Trophoblast cell (in vitro differentiated cells and primary cell): ENCODE results near the gene DKK2.

Experiments used
- DNase-seq, 2 donors: peaks; one replicate each; pipeline ENCODE4 v3.0.0-alpha.2; 2016
- H2AFZ ChIP-seq: 2 replicates; pipeline ENCODE4 v1.6.1; 2013; ENCODE audit warnings: low read length, moderate library complexity, mild to moderate bottlenecking; ENCODE audit not compliant: insufficient read depth, poor library complexity
- H2AK5ac ChIP-seq: 2 replicates; pipeline ENCODE4 v1.6.1; 2013; ENCODE audit warnings: mild to moderate bottlenecking, low read length
- H2BK120ac ChIP-seq: 2 replicates; pipeline ENCODE4 v1.6.1; 2013; ENCODE audit warnings: low read length, mild to moderate bottlenecking, moderate library complexity; ENCODE audit not compliant: insufficient read depth, poor library complexity
- H2BK12ac ChIP-seq: 2 replicates; pipeline ENCODE4 v1.6.1; 2013; ENCODE audit warnings: mild to moderate bottlenecking, low read length, moderate library complexity
- H2BK5ac ChIP-seq: 2 replicates; pipeline ENCODE4 v1.6.1; 2013; ENCODE audit warnings: low read length, low read depth, moderate library complexity, mild to moderate bottlenecking; ENCODE audit not compliant: poor library complexity
- H3K14ac ChIP-seq: 2 replicates; pipeline ENCODE4 v1.6.1; 2013; ENCODE audit warnings: mild to moderate bottlenecking, low read length
- H3K18ac ChIP-seq: 2 replicates; pipeline ENCODE4 v1.6.1; 2013; ENCODE audit warnings: mild to moderate bottlenecking, low read length
- H3K23ac ChIP-seq: 2 replicates; pipeline ENCODE4 v1.6.1; 2013; ENCODE audit warnings: low read length
- H3K27ac ChIP-seq: 2 replicates; pipeline ENCODE4 v1.5.1; 2013; ENCODE audit warnings: low read depth, mild to moderate bottlenecking, inconsistent platforms, low read length, moderate library complexity
- H3K27me3 ChIP-seq: 2 replicates; pipeline ENCODE4 v1.6.1; 2013; ENCODE audit warnings: inconsistent platforms, mild to moderate bottlenecking, low read length, moderate library complexity; ENCODE audit not compliant: insufficient read depth
- H3K36me3 ChIP-seq, 2 experiments: 1 replicate in 1 of 2; 2 replicates in 1 of 2; pipeline ENCODE4 v1.6.1; 2013; ENCODE audit warnings: low read length in 2 of 2, mild to moderate bottlenecking in 2 of 2, moderate library complexity in 1 of 2; ENCODE audit not compliant: insufficient read depth in 2 of 2, control insufficient read depth in 1 of 2
- H3K4ac ChIP-seq: 2 replicates; pipeline ENCODE4 v1.6.1; 2013; ENCODE audit warnings: low read depth, mild to moderate bottlenecking, low read length, moderate library complexity
- H3K4me1 ChIP-seq, 2 experiments: 1 replicate in 1 of 2; 2 replicates in 1 of 2; pipeline ENCODE4 v1.6.1; 2013; ENCODE audit warnings: low read length in 2 of 2, mild to moderate bottlenecking in 2 of 2, moderate library complexity in 1 of 2; ENCODE audit not compliant: insufficient read depth in 2 of 2, control insufficient read depth in 1 of 2
- H3K4me2 ChIP-seq: 2 replicates; pipeline ENCODE4 v1.6.1; 2013; ENCODE audit warnings: inconsistent platforms, mild to moderate bottlenecking, low read length, moderate library complexity
- H3K4me3 ChIP-seq: 2 replicates; pipeline ENCODE4 v1.5.1; 2013; ENCODE audit warnings: mild to moderate bottlenecking, low read depth, low read length, inconsistent platforms
- H3K79me1 ChIP-seq: one replicate; pipeline ENCODE4 v1.6.1; 2013; ENCODE audit warnings: low read length
- H3K79me2 ChIP-seq: 2 replicates; pipeline ENCODE4 v1.6.1; 2013; ENCODE audit warnings: low read length, mild to moderate bottlenecking; ENCODE audit not compliant: control insufficient read depth, insufficient read depth, poor library complexity
- H3K9ac ChIP-seq: 2 replicates; pipeline ENCODE4 v1.6.1; 2013; ENCODE audit warnings: mild to moderate bottlenecking, low read length
- H3K9me3 ChIP-seq: 2 replicates; pipeline ENCODE4 v1.6.1; 2013; ENCODE audit warnings: low read depth, mild to moderate bottlenecking, control low read depth, inconsistent platforms, low read length; ENCODE audit not compliant: insufficient read depth
- H4K12ac ChIP-seq: 2 replicates; pipeline ENCODE4 v1.6.1; 2013; ENCODE audit warnings: low read depth, mild to moderate bottlenecking, low read length, moderate library complexity
- H4K8ac ChIP-seq: 2 replicates; pipeline ENCODE4 v1.6.1; 2013; ENCODE audit warnings: low read depth, mild to moderate bottlenecking, low read length, moderate library complexity
- H4K91ac ChIP-seq: one replicate; pipeline ENCODE4 v1.6.1; 2013; ENCODE audit warnings: low read depth, mild to moderate bottlenecking, low read length, moderate library complexity
- WGBS: extraction: QIAGEN DNeasy Blood & Tissue Kit; methylation state at CpG from one replicate; pipeline ENCODE4 v1.1.7; 2013; ENCODE audit warnings: missing lambda C conversion rate; ENCODE audit not compliant: insufficient read length, insufficient coverage; ENCODE audit errors: extremely low coverage; 5-methylcytosine and 5-hydroxymethylcytosine counted together

Gene DKK2

DNA sequence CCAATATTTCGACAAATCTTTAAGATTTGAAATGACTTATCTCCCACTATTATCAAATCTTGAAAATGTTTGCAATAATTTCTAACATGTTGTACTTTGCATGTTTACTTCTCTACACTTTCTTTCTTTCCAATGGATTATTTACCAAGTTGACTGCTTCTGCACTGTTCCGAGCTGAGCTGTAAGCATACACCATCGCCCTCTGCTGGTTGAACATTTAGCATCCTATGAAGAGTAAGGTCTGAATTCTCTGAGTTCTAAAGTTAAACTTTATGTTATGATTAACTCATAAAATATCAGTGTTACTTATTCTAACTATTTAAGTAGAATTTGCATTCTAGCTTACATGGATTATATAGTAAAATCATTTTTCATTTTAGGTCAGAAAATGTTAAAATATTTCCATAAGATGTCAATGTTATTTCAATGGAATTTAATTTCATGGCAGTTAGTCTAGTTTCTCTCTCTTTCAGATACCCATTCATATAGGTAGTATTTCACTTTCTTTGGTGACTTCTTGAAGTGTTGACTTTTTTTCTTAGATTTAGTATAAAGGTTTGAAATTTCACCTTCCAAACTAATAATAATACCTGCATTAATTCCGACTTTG is 137.4 kb downstream of the DKK2 start:
- Histone ChIP-seq H3K14ac (no peak overlapping the region), H4K12ac (no peak overlapping the region), H3K27me3 (no peaks in the 10 kb centered on the region), H2BK120ac (no peak overlapping the region), H3K23ac (no peak overlapping the region), H2AFZ (no peak overlapping the region), H3K4me2 (no peak overlapping the region), H3K79me2 (no peaks in the 10 kb centered on the region), H2BK5ac (no peak overlapping the region), H3K4me3 (no peak overlapping the region), H3K9me3 (no peaks in the 10 kb centered on the region), H3K4ac (no peak overlapping the region), H2AK5ac (no peak overlapping the region), H4K91ac (no peak overlapping the region), H3K79me1 (no peaks in the 10 kb centered on the region), H3K18ac (no peak overlapping the region), H3K27ac (no peak overlapping the region), H3K9ac (no peak overlapping the region), H2BK12ac (no peak overlapping the region), H3K36me3 (no peaks in the 10 kb centered on the region), H3K4me1 (no peaks in the 10 kb centered on the region), H4K8ac (no peak overlapping the region)
- no CpG with 5 or more reads among the region's 4 CpGs for WGBS
- peak; percentile 35 to 82 for DNase-seq

DNA sequence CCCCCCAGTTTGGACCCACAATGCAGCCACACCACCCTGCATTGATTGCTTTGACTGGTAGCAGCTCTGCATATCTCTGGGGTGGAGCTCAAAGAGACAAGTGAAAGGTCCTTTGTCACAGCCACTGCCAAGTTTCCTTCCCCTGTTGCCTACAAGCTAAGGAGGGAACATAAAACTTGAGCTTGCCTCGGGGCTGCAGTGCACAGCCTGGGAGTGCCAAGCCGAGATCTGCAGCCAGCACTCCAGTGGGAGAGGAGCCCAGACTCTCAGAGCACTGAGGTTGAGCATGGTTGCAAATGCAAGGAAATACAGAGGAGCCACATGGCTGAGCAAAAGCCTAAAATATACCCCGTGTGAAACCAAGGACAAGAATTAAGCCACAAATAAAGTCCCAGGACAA is 142.2 kb downstream of the DKK2 start:
- Histone ChIP-seq H3K9me3 (peaks cover 2% of the 10 kb centered on the region), H2BK5ac (no peak overlapping the region), H3K4me2 (no peak overlapping the region), H3K23ac (no peak overlapping the region), H3K79me2 (no peaks in the 10 kb centered on the region), H4K8ac (no peak overlapping the region), H4K12ac (no peak overlapping the region), H2BK120ac (no peak overlapping the region), H3K4me3 (peak overlapping the region; percentile 35), H4K91ac (no peak overlapping the region), H3K27me3 (no peaks in the 10 kb centered on the region), H3K36me3 (no peaks in the 10 kb centered on the region), H2BK12ac (no peak overlapping the region), H3K79me1 (no peaks in the 10 kb centered on the region), H3K4me1 (no peaks in the 10 kb centered on the region), H3K4ac (no peak overlapping the region), H3K9ac (no peak overlapping the region), H2AK5ac (no peak overlapping the region), H2AFZ (no peak overlapping the region), H3K18ac (no peak overlapping the region), H3K27ac (no peak overlapping the region), H3K14ac (no peak overlapping the region)
- WGBS = no CpG with 5 or more reads among the region's 3 CpGs
- no peak for DNase-seq

DNA sequence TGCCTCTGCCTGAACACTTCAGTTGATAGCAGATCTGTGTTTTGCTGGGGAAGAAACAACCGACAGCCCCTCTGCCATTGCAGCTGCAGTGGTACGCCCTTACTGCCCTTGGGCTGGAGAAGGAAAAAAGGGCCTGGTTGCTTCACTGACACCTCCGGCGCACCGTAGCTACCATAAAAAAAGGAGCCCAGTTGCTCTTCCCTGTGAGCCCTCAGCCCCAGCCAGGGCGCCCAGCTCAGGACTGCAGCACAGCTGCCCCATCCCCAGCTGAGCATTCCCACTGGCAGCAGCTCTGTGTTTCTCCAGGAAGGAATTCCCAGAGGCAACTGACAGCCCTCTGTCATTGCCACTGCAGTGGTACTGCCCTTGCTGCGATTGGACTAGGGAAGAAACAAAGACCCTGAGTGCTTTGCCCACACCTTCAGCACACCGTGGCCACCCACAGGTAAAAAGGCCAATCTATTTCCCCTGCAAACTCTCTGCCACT is 142.7 kb downstream of the DKK2 start:
- no peak overlapping the region for H4K91ac ChIP-seq
- WGBS = no CpG with 5 or more reads among the region's 8 CpGs
- no peak overlapping the region for H4K12ac ChIP-seq
- H2AFZ ChIP-seq = no peak overlapping the region
- no peaks in the 10 kb centered on the region for H3K4me1 ChIP-seq
- H4K8ac ChIP-seq = no peak overlapping the region
- DNase-seq = no peak
- H3K27ac ChIP-seq = no peak overlapping the region
- no peak overlapping the region for H3K18ac ChIP-seq
- H3K27me3 ChIP-seq = no peaks in the 10 kb centered on the region
- H3K79me1 ChIP-seq = no peaks in the 10 kb centered on the region
- no peak overlapping the region for H2BK120ac ChIP-seq
- H3K9me3 ChIP-seq = peaks cover 2% of the 10 kb centered on the region
- no peak overlapping the region for H3K14ac ChIP-seq
- H3K23ac ChIP-seq = no peak overlapping the region
- no peaks in the 10 kb centered on the region for H3K36me3 ChIP-seq
- H2BK12ac ChIP-seq = no peak overlapping the region
- no peak overlapping the region for H3K4me2 ChIP-seq
- H3K4me3 ChIP-seq = no peak overlapping the region
- H3K9ac ChIP-seq = no peak overlapping the region
- no peak overlapping the region for H2BK5ac ChIP-seq
- no peak overlapping the region for H3K4ac ChIP-seq
- no peaks in the 10 kb centered on the region for H3K79me2 ChIP-seq
- no peak overlapping the region for H2AK5ac ChIP-seq

DNA sequence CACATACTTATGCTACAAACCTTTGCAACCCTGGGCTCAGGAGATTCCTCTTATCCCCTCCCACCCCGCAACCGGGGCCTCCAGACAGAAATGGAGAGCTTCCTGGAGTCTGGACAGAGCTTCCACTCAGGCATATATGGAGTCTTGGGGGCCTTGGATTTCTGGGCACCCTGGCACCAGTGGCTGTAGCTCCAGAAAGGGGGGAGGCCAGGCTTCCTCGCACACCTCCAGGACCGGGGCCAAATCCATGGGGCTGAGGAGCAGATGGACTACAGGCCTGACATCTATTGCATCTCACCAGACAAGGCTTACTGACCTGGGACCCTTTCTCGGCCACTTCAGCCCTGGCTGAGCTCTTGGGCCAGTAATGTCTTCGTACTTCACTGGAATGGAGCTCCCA is 143.3 kb downstream of the DKK2 start:
- no CpG with 5 or more reads among the region's 6 CpGs for WGBS

More for the DNA sequence above, 143.3 kb downstream of the DKK2 start:
- DNase-seq = no peak
- no peak overlapping the region for H3K18ac ChIP-seq
- no peak overlapping the region for H3K14ac ChIP-seq
- no peak overlapping the region for H2BK12ac ChIP-seq
- H3K4ac ChIP-seq = no peak overlapping the region
- H2AFZ ChIP-seq = no peak overlapping the region
- no peak overlapping the region for H4K12ac ChIP-seq
- no peaks in the 10 kb centered on the region for H3K79me2 ChIP-seq
- no peak overlapping the region for H3K4me2 ChIP-seq
- no peak overlapping the region for H3K4me3 ChIP-seq
- H3K23ac ChIP-seq = no peak overlapping the region
- H3K4me1 ChIP-seq = no peaks in the 10 kb centered on the region
- no peak overlapping the region for H3K27ac ChIP-seq
- H3K79me1 ChIP-seq = no peaks in the 10 kb centered on the region
- H2AK5ac ChIP-seq = no peak overlapping the region
- no peaks in the 10 kb centered on the region for H3K36me3 ChIP-seq
- no peaks in the 10 kb centered on the region for H3K27me3 ChIP-seq
- H3K9me3 ChIP-seq = peaks cover 2% of the 10 kb centered on the region
- H4K8ac ChIP-seq = no peak overlapping the region
- H3K9ac ChIP-seq = no peak overlapping the region
- H2BK120ac ChIP-seq = no peak overlapping the region
- no peak overlapping the region for H4K91ac ChIP-seq
- no peak overlapping the region for H2BK5ac ChIP-seq
